ENCODE results near the gene NEK7.

NEK7 gene

GRCh38 chr1:198147216-198147615 lies 9.6 kb upstream of the NEK7 start:
- no peak for FAIRE-seq

- no peak for FAIRE-seq
Observed at GRCh38 chr1:198150369-198150768, 6.4 kb upstream of the NEK7 start.

GRCh38 chr1:198151688-198152087 lies 5.1 kb upstream of the NEK7 start:
- no peak for FAIRE-seq

GRCh38 chr1:198153103-198153502 lies 3.7 kb upstream of the NEK7 start:
- FAIRE-seq = no peak

GRCh38 chr1:198153804-198154203 lies 3.0 kb upstream of the NEK7 start:
- FAIRE-seq = no peak

GRCh38 chr1:198155253-198155652 lies 1.5 kb upstream of the NEK7 start:
- no peak for FAIRE-seq

- no peak for FAIRE-seq
Observed at GRCh38 chr1:198156111-198156744, 570 bp upstream of the NEK7 start.

- FAIRE-seq = peak; percentile 46
Observed at GRCh38 chr1:198157241-198157846, 546 bp downstream of the NEK7 start.

- FAIRE-seq = no peak
Observed at GRCh38 chr1:198157847-198158725, 1.3 kb downstream of the NEK7 start.

GRCh38 chr1:198158735-198159589 lies 2.2 kb downstream of the NEK7 start:
- no peak for FAIRE-seq

- no peak for FAIRE-seq
Observed at GRCh38 chr1:198160222-198160621, 3.4 kb downstream of the NEK7 start.

GRCh38 chr1:198160946-198161614 lies 4.3 kb downstream of the NEK7 start:
- FAIRE-seq = no peak

- FAIRE-seq = no peak
Observed at GRCh38 chr1:198161718-198162090, 4.9 kb downstream of the NEK7 start.

GRCh38 chr1:198162091-198162767 lies 5.4 kb downstream of the NEK7 start:
- no peak for FAIRE-seq

- no peak for FAIRE-seq
Observed at GRCh38 chr1:198165927-198166647, 9.3 kb downstream of the NEK7 start.

GRCh38 chr1:198166900-198167299 lies 10.1 kb downstream of the NEK7 start:
- no peak for FAIRE-seq

- FAIRE-seq = no peak
Observed at GRCh38 chr1:198167436-198167934, 10.7 kb downstream of the NEK7 start.

GRCh38 chr1:198168227-198168626 lies 11.4 kb downstream of the NEK7 start:
- FAIRE-seq = no peak

- no peak for FAIRE-seq
Observed at GRCh38 chr1:198169672-198170071, 12.9 kb downstream of the NEK7 start.

GRCh38 chr1:198171667-198172540 lies 15.1 kb downstream of the NEK7 start:
- FAIRE-seq = no peak
